Activated T-helper 17 cell treated with anti-CD3 and anti-CD28 coated beads, Interleukin-2, amount 50 U/mL, for 72 hours (primary cell): ENCODE data around the gene MYCBP2. TPM values are rescaled to one million over a fixed set of nuclear protein-coding genes. Genes with fewer than 3 reads are reported as not detected.

Experiments
- ATAC-seq: fragments of 150-1000 bp; cut with Tn5 transposase; replicated peaks from 2 replicates; pipeline ENCODE4 v1.10.0; 2021; ENCODE audit warnings: mild to moderate bottlenecking, moderate library complexity
- H3K27ac Mint-ChIP-seq: one replicate; pipeline ENCODE4 v1.8.0; 2022; ENCODE audit warnings: mixed read lengths
- H3K27me3 Mint-ChIP-seq: one replicate; pipeline ENCODE4 v1.8.0; 2022; ENCODE audit warnings: mixed read lengths
- H3K36me3 Mint-ChIP-seq: one replicate; pipeline ENCODE4 v1.8.0; 2022; ENCODE audit warnings: low read depth, mild to moderate bottlenecking, mixed read lengths
- H3K4me1 Mint-ChIP-seq: one replicate; pipeline ENCODE4 v1.8.0; 2022; ENCODE audit warnings: mixed read lengths
- H3K4me3 Mint-ChIP-seq: one replicate; pipeline ENCODE4 v1.8.0; 2022; ENCODE audit warnings: mild to moderate bottlenecking, mixed read lengths
- H3K9me3 Mint-ChIP-seq: one replicate; pipeline ENCODE4 v1.8.0; 2022; ENCODE audit warnings: mixed read lengths
- total RNA-seq, 2 donors: library from RNA; stranded (reverse); gene quantifications; one replicate each; pipeline ENCODE4 v1.2.3, GENCODE V29; 2022

The MYCBP2 gene
- total RNA-seq, 2 donors from 2014 or later, result 69.1 to 101 TPM

DNA sequence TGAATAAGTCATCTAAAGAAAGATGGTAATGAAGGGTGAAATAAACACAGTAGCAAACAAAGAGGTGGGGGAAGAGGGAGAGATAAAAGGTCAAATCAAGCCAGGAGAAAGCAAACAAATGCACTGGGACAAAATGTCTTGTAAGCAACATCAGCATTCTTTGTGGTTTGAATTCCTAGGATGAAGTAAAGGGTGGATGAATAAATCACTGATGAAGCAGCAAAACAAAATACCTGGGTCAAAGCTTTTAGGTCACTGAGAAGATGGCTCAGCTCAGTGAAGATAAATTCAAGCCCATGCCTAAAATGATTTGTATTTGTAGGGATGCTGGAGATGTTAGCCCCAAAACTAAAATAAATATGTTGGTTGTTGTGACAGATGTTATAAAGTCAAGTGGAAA lies 213.4 kb downstream of the MYCBP2 start:
- H3K9me3 Mint-ChIP-seq, result peaks cover 11% of the 10 kb centered on the region
- H3K4me3 Mint-ChIP-seq, result no peak overlapping the region
- no peak overlapping the region for H3K27ac Mint-ChIP-seq
- peaks cover 87% of the 10 kb centered on the region for H3K36me3 Mint-ChIP-seq
- ATAC-seq, result no peak
- no peaks in the 10 kb centered on the region for H3K4me1 Mint-ChIP-seq
- H3K27me3 Mint-ChIP-seq, result no peaks in the 10 kb centered on the region

DNA sequence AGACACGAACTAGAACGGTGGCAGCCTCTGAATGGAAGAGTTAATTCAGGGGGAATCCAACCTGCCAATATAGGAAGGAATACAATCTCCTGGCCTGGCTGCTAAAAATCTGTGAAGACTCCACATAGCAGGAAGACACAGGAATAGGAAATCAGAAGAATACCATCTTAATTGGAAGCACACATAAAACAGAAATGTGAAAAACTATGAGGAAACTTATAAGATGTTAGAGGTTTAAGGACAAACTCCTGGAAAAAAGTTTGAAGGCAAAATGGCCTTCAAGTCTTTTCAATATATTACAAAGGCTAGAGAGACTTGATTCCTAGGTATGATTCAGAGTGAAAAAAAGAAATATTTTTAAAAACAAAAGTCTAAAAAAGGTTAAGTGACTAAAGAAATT lies 221.8 kb downstream of the MYCBP2 start:
- H3K27ac Mint-ChIP-seq, result no peak overlapping the region
- H3K36me3 Mint-ChIP-seq, result peaks cover 39% of the 10 kb centered on the region
- H3K4me3 Mint-ChIP-seq, result no peak overlapping the region

DNA sequence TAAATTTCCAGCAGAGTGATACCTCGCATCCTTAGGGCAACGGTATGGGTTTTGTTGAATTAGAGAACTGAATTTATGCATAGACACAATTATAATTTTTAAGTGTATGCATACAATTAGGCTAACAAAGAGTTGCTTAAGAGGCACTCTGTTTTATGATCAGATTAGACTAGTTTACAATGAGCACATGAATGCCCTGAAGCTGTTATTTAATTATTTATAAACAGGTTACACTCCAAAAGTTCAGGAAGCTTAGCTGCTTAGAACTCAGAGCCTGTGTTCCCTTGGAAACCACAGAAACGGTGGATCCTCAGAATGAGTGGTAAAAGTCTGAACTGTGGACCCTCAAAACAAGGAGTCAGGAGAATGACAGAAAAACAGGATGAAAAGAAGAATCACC lies 227.5 kb downstream of the MYCBP2 start:
- Mint-ChIP-seq H3K27me3 (no peaks in the 10 kb centered on the region), H3K9me3 (no peaks in the 10 kb centered on the region), H3K4me3 (no peak overlapping the region), H3K4me1 (no peaks in the 10 kb centered on the region), H3K36me3 (peaks cover 73% of the 10 kb centered on the region), H3K27ac (no peak overlapping the region)
- no peak for ATAC-seq

More for the DNA sequence above, 221.8 kb downstream of the MYCBP2 start:
- no peaks in the 10 kb centered on the region for H3K9me3 Mint-ChIP-seq
- H3K4me1 Mint-ChIP-seq, result no peaks in the 10 kb centered on the region
- H3K27me3 Mint-ChIP-seq, result no peaks in the 10 kb centered on the region
- no peak for ATAC-seq

DNA sequence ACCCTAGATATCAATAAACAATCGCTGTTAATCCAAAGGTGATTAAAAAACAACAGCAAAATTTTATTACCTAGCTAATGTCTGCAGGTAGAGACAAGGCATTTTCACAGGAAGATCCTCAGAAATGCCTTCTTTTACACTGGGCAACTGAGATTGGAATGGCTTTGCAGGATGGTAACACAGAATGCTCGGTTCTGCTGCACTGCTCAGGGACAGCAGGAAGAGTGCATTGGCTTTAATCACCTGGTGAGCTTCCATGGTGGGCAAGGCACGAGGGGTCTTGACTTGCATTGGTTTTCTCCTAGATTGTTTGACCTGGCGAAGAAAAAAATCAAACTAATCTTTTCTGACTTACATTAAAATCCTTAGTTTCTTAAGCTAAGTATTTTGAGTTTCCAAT lies 231.6 kb downstream of the MYCBP2 start:
- Mint-ChIP-seq H3K27me3 (no peaks in the 10 kb centered on the region), H3K27ac (no peak overlapping the region), H3K4me1 (no peaks in the 10 kb centered on the region), H3K9me3 (no peaks in the 10 kb centered on the region), H3K4me3 (no peak overlapping the region), H3K36me3 (peaks cover 97% of the 10 kb centered on the region)
- no peak for ATAC-seq

DNA sequence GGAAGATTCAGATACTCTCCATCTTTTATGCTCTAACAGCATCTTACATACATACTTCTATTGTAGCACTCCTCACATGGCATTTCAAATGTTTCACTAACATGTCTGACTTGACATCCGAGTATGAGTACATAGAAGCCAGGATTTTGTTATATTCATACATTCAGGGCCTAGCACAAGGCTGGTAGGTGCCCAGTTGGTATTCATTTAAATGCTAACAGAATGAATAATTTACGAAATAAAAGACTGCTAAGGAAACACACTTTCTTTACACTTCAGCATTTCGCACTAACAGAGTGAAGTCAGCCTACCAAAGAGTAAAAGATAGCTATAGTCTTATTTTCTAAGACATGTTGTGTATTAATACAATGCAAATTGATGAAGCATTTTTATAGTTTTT lies 232.1 kb downstream of the MYCBP2 start:
- H3K36me3 Mint-ChIP-seq, result peaks cover 97% of the 10 kb centered on the region
- no peak overlapping the region for H3K27ac Mint-ChIP-seq
- ATAC-seq, result no peak
- H3K27me3 Mint-ChIP-seq, result no peaks in the 10 kb centered on the region
- no peak overlapping the region for H3K4me3 Mint-ChIP-seq
- H3K9me3 Mint-ChIP-seq, result no peaks in the 10 kb centered on the region
- no peaks in the 10 kb centered on the region for H3K4me1 Mint-ChIP-seq

DNA sequence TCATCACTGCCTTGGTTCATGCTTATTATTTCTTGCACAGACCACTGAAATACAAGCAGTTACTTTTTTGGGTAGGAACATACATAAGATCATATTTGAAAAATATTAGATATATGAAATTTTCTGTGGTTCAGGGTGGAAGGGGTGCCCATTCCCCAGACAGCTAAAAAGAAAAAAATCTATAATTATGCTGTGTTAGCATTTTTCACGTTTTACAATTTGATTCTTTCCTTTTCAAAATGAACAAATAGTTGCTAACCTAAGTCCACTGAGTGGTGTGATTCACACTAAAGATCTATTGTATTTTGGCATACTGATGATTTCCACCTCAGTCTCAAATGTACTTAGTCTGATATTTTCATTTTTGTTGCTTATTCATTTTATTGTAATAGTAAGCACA lies 233.2 kb downstream of the MYCBP2 start:
- no peak for ATAC-seq
- H3K27me3 Mint-ChIP-seq, result no peaks in the 10 kb centered on the region
- no peaks in the 10 kb centered on the region for H3K9me3 Mint-ChIP-seq
- H3K4me1 Mint-ChIP-seq, result no peaks in the 10 kb centered on the region
- H3K4me3 Mint-ChIP-seq, result no peak overlapping the region
- no peak overlapping the region for H3K27ac Mint-ChIP-seq
- H3K36me3 Mint-ChIP-seq, result peaks cover 97% of the 10 kb centered on the region

DNA sequence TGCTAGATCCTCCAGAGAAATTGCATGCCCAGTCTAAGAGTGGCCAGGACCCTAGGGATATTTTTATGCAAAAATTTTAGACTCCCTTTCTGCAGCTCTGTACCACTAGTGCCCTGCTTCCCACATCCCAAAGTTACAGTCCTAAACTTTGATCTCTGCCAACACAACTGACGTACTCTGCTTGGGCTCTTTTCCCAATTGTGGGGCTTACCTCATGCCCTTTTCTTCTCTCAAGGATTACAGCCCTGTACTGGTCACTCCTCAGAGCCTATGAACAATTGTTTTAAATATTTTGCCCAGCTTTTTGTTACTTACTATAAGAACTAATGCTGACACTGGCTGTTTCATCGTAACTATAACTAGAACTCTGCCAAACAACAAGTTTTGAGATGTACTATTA lies 242.1 kb downstream of the MYCBP2 start:
- no peak for ATAC-seq
- Mint-ChIP-seq H3K4me3 (no peak overlapping the region), H3K27ac (peak overlapping the region; percentile 2), H3K27me3 (no peaks in the 10 kb centered on the region), H3K36me3 (peaks cover 96% of the 10 kb centered on the region), H3K9me3 (no peaks in the 10 kb centered on the region), H3K4me1 (no peaks in the 10 kb centered on the region)

DNA sequence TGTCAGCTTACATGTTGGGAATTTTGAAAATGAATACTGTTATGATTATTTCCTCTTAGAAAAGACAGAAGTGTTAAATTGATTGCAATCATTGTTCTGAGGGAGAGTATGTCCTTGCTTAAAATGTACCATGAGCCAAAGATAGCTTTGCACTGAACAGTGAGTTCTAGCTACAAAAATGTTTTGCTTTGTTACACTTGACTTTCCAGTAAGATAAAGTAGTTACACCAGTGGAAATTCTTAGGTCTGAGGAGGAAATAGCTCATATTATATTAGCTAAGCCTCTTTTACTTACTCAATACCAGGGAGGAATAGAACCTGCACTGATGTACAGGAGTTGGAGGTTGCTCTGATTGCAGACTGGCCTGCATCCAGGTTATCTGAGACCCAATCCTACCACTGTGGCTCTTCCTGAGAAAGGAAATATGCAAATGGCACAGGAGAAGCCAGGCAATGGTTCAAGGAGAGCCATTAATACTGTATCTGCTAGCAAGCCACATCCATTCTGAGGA lies 246.9 kb downstream of the MYCBP2 start:
- Mint-ChIP-seq H3K36me3 (peaks cover 100% of the 10 kb centered on the region), H3K27ac (peak overlapping the region; percentile 28), H3K4me3 (no peak overlapping the region), H3K27me3 (no peaks in the 10 kb centered on the region), H3K4me1 (peaks cover 4% of the 10 kb centered on the region), H3K9me3 (no peaks in the 10 kb centered on the region)
- no peak for ATAC-seq

DNA sequence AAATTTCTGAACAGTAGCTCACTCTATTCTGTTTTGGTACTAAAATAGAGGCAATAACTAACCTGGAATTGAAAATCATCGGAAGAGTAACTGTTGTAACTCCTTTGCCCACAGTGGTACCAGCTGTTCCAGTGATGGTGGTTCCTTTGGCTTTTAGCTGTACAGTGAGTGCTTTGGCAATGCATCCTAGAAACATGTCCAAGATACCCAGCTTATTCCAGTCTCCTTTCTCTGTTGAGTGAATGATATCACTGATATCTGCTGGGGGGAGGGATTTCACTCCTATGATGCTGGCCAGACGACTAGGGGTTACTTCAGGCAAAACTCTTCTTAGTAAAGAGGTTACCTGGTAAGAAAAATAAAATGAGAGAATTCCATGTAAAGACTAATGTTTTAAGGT lies 259.4 kb downstream of the MYCBP2 start:
- H3K9me3 Mint-ChIP-seq, result no peaks in the 10 kb centered on the region
- no peak for ATAC-seq
- no peak overlapping the region for H3K4me3 Mint-ChIP-seq
- H3K36me3 Mint-ChIP-seq, result peaks cover 94% of the 10 kb centered on the region
- no peaks in the 10 kb centered on the region for H3K27me3 Mint-ChIP-seq
- no peak overlapping the region for H3K27ac Mint-ChIP-seq
- H3K4me1 Mint-ChIP-seq, result no peaks in the 10 kb centered on the region

DNA sequence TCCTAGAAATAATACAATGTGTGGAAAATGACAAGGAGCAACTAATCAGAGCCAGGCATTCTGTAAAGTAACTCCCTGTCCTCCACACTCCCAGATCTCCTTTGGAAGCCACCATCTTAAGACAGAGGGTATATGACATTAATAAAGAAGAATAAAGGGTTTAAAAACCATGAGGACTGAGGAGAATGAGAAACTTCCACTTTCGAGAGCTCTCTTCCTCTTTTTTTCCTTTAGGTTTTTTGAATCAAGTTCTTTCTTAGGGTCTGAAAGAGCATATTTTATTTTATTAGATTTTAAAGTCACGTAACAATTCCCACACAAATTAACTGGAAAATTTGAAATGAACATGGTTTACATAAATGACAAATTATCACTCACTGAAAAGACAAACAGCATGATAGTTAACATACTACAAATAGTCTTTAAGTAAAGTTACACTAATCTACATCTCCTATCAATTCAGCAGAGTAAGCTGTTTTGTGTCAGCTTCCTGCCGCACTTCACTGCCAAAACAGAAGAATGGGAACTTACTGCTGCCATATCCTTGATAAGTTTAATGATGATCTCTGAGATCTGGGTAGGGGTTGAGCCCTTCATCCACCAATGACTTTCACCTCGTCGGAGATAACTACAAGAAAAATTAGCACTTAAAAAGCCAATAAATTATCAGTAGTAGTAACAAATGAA lies 261.3 kb downstream of the MYCBP2 start:
- Mint-ChIP-seq H3K36me3 (peaks cover 97% of the 10 kb centered on the region), H3K27ac (no peak overlapping the region), H3K9me3 (no peaks in the 10 kb centered on the region), H3K4me3 (no peak overlapping the region), H3K4me1 (no peaks in the 10 kb centered on the region), H3K27me3 (no peaks in the 10 kb centered on the region)
- ATAC-seq, result no peak

DNA sequence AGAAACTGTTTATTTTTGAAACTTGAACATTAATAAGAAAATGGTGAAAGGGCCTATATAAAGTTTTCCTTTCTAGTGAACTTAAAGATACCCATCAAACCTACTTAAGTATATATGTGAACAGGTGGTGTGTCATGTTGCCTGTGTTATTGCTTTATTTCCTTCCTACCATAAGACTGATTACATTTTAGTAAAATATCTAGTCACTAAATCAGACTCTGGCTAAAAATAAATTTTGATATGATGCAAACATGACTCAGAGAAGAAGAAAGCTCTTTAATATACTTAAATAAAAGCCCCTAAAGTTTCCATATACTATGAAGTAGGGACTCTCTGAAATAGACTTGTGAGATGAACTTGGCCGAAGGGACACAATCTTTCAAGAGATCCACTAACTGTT lies 264.8 kb downstream of the MYCBP2 start:
- Mint-ChIP-seq H3K4me1 (no peaks in the 10 kb centered on the region), H3K4me3 (no peak overlapping the region), H3K36me3 (peaks cover 96% of the 10 kb centered on the region), H3K9me3 (no peaks in the 10 kb centered on the region), H3K27me3 (no peaks in the 10 kb centered on the region), H3K27ac (peak overlapping the region; percentile 20)
- no peak for ATAC-seq

DNA sequence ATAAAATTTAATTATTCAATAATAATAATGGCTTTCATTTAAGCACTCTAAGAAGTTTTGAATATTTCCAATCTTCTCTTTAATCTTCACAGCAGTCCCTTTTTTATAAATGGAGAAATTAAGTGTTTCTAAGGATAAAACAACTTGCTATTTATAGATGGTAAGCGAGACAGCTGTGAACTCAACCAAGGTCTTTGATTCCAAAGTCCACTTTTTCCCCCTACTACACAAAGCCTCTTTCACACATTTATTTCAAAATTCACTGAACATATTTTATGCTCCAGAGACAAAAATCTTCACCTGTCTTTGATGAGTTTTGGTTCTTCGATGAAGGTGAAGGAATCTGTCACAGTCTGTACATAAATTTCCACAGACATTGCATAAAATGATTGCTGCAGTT lies 265.5 kb downstream of the MYCBP2 start:
- ATAC-seq, result no peak
- peaks cover 96% of the 10 kb centered on the region for H3K36me3 Mint-ChIP-seq
- H3K27me3 Mint-ChIP-seq, result no peaks in the 10 kb centered on the region
- no peaks in the 10 kb centered on the region for H3K4me1 Mint-ChIP-seq
- no peak overlapping the region for H3K4me3 Mint-ChIP-seq
- no peaks in the 10 kb centered on the region for H3K9me3 Mint-ChIP-seq
- no peak overlapping the region for H3K27ac Mint-ChIP-seq

DNA sequence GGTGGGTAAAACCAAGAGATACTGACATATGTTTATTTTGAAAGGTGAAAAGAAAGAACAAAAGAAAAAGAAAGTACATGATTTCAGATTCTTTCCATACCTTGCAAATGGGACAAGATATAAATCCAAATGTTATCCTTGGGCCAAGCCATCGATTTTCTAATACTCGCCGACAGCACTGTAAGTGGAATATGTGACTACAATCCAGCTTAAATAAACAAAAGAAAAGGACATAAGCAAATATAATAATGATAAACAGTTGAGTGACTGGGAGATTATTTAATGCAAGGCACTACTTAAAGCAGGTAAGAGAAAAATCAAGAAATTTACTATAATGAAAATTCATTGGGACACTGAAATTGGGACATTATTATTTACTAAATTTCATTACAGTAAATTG lies 270.0 kb downstream of the MYCBP2 start:
- ATAC-seq, result no peak
- H3K4me1 Mint-ChIP-seq, result peaks cover 5% of the 10 kb centered on the region
- peak overlapping the region; percentile 26 for H3K27ac Mint-ChIP-seq
- no peaks in the 10 kb centered on the region for H3K27me3 Mint-ChIP-seq
- H3K36me3 Mint-ChIP-seq, result peaks cover 87% of the 10 kb centered on the region
- H3K9me3 Mint-ChIP-seq, result no peaks in the 10 kb centered on the region
- no peak overlapping the region for H3K4me3 Mint-ChIP-seq

DNA sequence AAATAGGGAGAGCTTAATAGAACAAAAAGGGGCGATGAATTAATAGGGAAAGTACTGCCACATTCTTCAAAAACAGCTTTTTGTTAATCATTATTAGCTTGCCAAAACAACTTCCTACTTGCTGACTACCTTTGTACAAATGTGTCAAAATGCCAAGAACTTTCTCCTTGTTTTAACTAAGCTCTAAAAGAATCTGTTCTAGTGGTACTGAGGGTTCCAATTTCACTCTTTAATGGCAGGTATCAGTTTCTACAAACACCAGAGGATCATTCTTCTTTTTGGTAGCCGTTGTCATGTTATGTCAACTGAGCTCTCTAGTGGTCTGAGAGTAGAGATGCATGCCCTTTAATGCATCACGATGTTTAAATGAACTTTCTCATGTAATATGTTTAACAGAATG lies 270.5 kb downstream of the MYCBP2 start:
- H3K27ac Mint-ChIP-seq, result peak overlapping the region; percentile 26
- peaks cover 87% of the 10 kb centered on the region for H3K36me3 Mint-ChIP-seq
- H3K9me3 Mint-ChIP-seq, result no peaks in the 10 kb centered on the region
- H3K4me1 Mint-ChIP-seq, result peaks cover 5% of the 10 kb centered on the region
- no peak for ATAC-seq
- H3K27me3 Mint-ChIP-seq, result no peaks in the 10 kb centered on the region
- H3K4me3 Mint-ChIP-seq, result no peak overlapping the region

DNA sequence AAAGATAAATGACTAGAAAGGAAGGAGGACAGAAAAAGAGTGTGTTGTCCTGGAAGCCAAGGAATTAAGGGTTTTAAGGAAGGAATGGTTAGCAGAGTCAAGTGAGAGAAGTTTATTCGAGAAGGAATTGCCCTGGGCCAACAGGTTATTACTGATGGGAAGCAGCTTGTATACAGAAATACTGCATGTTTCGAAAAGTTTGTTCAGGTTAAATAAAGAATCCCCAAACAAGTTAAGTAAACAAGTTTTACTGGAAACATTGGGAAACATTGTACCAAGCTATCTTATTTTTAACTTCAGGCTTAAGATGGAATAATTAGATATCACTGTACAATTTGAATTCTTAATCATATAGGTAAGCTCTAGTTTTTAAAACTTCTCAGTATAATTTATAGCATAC lies 271.7 kb downstream of the MYCBP2 start:
- Mint-ChIP-seq H3K4me3 (no peak overlapping the region), H3K27me3 (no peaks in the 10 kb centered on the region), H3K4me1 (peaks cover 5% of the 10 kb centered on the region), H3K27ac (no peak overlapping the region), H3K36me3 (peaks cover 90% of the 10 kb centered on the region), H3K9me3 (no peaks in the 10 kb centered on the region)
- ATAC-seq, result no peak

DNA sequence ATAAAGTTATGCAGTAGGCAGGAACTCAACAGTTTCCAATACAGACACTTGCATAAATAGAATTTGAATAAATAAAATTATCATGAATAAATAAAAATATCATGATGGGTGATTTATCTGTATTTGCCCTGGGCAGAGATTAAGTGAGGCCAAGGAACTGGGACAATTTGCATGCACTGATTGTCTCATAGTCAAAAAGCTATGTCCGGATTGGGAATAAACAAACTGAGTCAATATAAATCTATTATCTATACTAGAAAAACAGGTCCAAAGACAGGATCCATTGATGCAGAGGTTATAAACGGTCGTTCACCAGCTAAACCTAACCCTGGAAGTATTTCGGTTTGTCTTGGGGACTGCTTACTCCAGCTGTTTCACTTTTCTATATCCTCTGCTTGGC lies 273.7 kb downstream of the MYCBP2 start:
- peaks cover 90% of the 10 kb centered on the region for H3K36me3 Mint-ChIP-seq
- H3K4me1 Mint-ChIP-seq, result peaks cover 5% of the 10 kb centered on the region
- H3K4me3 Mint-ChIP-seq, result no peak overlapping the region
- no peak overlapping the region for H3K27ac Mint-ChIP-seq
- H3K27me3 Mint-ChIP-seq, result no peaks in the 10 kb centered on the region
- no peaks in the 10 kb centered on the region for H3K9me3 Mint-ChIP-seq
- no peak for ATAC-seq
